Activated T-cell treated with anti-CD3 and anti-CD28 coated beads, Interleukin-2, amount 50 U/mL, for 72 hours (primary cell): ENCODE data around the gene TOM1L2. TPM values are rescaled to one million over a fixed set of nuclear protein-coding genes. Genes with fewer than 3 reads are reported as not detected.
"Not testable (repeated sequence)": the region's sequence is repeated elsewhere in the genome, so short reads cannot be mapped to it uniquely, and the experiment has no call there.

Experiments used
- ATAC-seq, 2 donors: fragments of 150-1000 bp; cut with Tn5 transposase; replicated peaks in 1 of 2; 2 replicates each; pipeline ENCODE4 v1.10.0; 2021; ENCODE audit warnings: moderate library complexity in 2 of 2, mild to moderate bottlenecking in 1 of 2
- DNase-seq, 2 donors: peaks; one replicate each; pipeline ENCODE4 v3.0.0; 2021 to 2022; ENCODE audit warnings: mixed read lengths in 1 of 2
- H3K27ac Mint-ChIP-seq: one replicate; pipeline ENCODE4 v1.8.0; 2022; ENCODE audit warnings: mild to moderate bottlenecking, moderate library complexity, mixed read lengths
- H3K27me3 Mint-ChIP-seq: one replicate; pipeline ENCODE4 v1.8.0; 2022; ENCODE audit warnings: low read depth, mixed read lengths
- H3K36me3 Mint-ChIP-seq, 2 donors: one replicate each; pipeline ENCODE4 v1.8.0; 2022; ENCODE audit warnings: mixed read lengths in 2 of 2, mild to moderate bottlenecking in 1 of 2; ENCODE audit not compliant: insufficient read depth in 2 of 2
- H3K4me1 Mint-ChIP-seq: one replicate; pipeline ENCODE4 v1.8.0; 2022; ENCODE audit warnings: low read depth, mixed read lengths
- H3K4me3 Mint-ChIP-seq, 2 donors: one replicate each; pipeline ENCODE4 v1.8.0; 2022; ENCODE audit warnings: mild to moderate bottlenecking in 2 of 2, mixed read lengths in 2 of 2, moderate library complexity in 2 of 2
- H3K9me3 Mint-ChIP-seq, 2 donors: one replicate each; pipeline ENCODE4 v1.8.0; 2022; ENCODE audit warnings: mixed read lengths in 2 of 2
- total RNA-seq, 2 donors: library from RNA; stranded (reverse); gene quantifications; one replicate each; pipeline ENCODE4 v1.2.3, GENCODE V29; 2022

TOM1L2 gene
- total RNA-seq, 2 donors from 2014 or later = 23.7 to 26.9 TPM

GRCh38 chr17:17942846-17943245, 29.4 kb downstream of the TOM1L2 start:
- Mint-ChIP-seq H3K4me3 (no peak overlapping the region), H3K9me3 (no peaks in the 10 kb centered on the region), H3K27ac (no peak overlapping the region), H3K4me1 (peaks cover 31% of the 10 kb centered on the region), H3K36me3 (no peaks in the 10 kb centered on the region), H3K27me3 (no peaks in the 10 kb centered on the region)
- DNase-seq (no peak), ATAC-seq (no peak)

- Mint-ChIP-seq H3K9me3 (no peaks in the 10 kb centered on the region), H3K4me1 (peaks cover 26% of the 10 kb centered on the region), H3K27ac (no peak overlapping the region), H3K27me3 (no peaks in the 10 kb centered on the region), H3K4me3 (no peak overlapping the region), H3K36me3 (no peaks in the 10 kb centered on the region)
- ATAC-seq (no peak), DNase-seq (no peak)
Observed at GRCh38 chr17:17941015-17941414, 31.2 kb downstream of the TOM1L2 start.

- H3K27ac Mint-ChIP-seq = no peak overlapping the region
- H3K36me3 Mint-ChIP-seq = no peaks in the 10 kb centered on the region
- no peak overlapping the region for H3K4me3 Mint-ChIP-seq
- no peaks in the 10 kb centered on the region for H3K27me3 Mint-ChIP-seq
- H3K4me1 Mint-ChIP-seq = peaks cover 32% of the 10 kb centered on the region
- no peaks in the 10 kb centered on the region for H3K9me3 Mint-ChIP-seq
- ATAC-seq (no peak), DNase-seq (no peak)
Observed at GRCh38 chr17:17940441-17940911, 31.7 kb downstream of the TOM1L2 start.

- not testable (repeated sequence) for H3K9me3 Mint-ChIP-seq, H3K36me3 Mint-ChIP-seq, H3K4me3 Mint-ChIP-seq, H3K27me3 Mint-ChIP-seq, ATAC-seq, DNase-seq, H3K27ac Mint-ChIP-seq
- peaks cover 37% of the 10 kb centered on the region for H3K4me1 Mint-ChIP-seq
Observed at GRCh38 chr17:17939941-17940340, 32.3 kb downstream of the TOM1L2 start.

GRCh38 chr17:17938388-17939107, 33.7 kb downstream of the TOM1L2 start:
- peaks cover 47% of the 10 kb centered on the region for H3K4me1 Mint-ChIP-seq

GRCh38 chr17:17937958-17938357, 34.2 kb downstream of the TOM1L2 start:
- peaks cover 46% of the 10 kb centered on the region for H3K4me1 Mint-ChIP-seq
- no peak for DNase-seq
- no peak for ATAC-seq
- H3K27me3 Mint-ChIP-seq = no peaks in the 10 kb centered on the region
- H3K36me3 Mint-ChIP-seq = no peaks in the 10 kb centered on the region
- H3K9me3 Mint-ChIP-seq = no peaks in the 10 kb centered on the region
- no peak overlapping the region for H3K4me3 Mint-ChIP-seq
- H3K27ac Mint-ChIP-seq = no peak overlapping the region

More at GRCh38 chr17:17938388-17939107, 33.7 kb downstream of the TOM1L2 start:
- ATAC-seq (no peak), DNase-seq (no peak)
- H3K4me3 Mint-ChIP-seq = no peak overlapping the region
- no peaks in the 10 kb centered on the region for H3K9me3 Mint-ChIP-seq
- H3K36me3 Mint-ChIP-seq = no peaks in the 10 kb centered on the region
- H3K27me3 Mint-ChIP-seq = no peaks in the 10 kb centered on the region
- H3K27ac Mint-ChIP-seq = no peak overlapping the region

GRCh38 chr17:17937201-17937853, 34.9 kb downstream of the TOM1L2 start:
- no peaks in the 10 kb centered on the region for H3K27me3 Mint-ChIP-seq
- no peaks in the 10 kb centered on the region for H3K36me3 Mint-ChIP-seq
- no peaks in the 10 kb centered on the region for H3K9me3 Mint-ChIP-seq

GRCh38 chr17:17935321-17936271, 36.6 kb downstream of the TOM1L2 start:
- Mint-ChIP-seq H3K27me3 (no peaks in the 10 kb centered on the region), H3K36me3 (no peaks in the 10 kb centered on the region), H3K4me3 (no peak overlapping the region), H3K27ac (no peak overlapping the region), H3K4me1 (peaks cover 39% of the 10 kb centered on the region), H3K9me3 (no peaks in the 10 kb centered on the region)
- DNase-seq (no peak), ATAC-seq (peak in 1 of 2 donors; percentile 28)

More at GRCh38 chr17:17937201-17937853, 34.9 kb downstream of the TOM1L2 start:
- DNase-seq (no peak), ATAC-seq (no peak)
- peaks cover 44% of the 10 kb centered on the region for H3K4me1 Mint-ChIP-seq
- H3K4me3 Mint-ChIP-seq = no peak overlapping the region
- H3K27ac Mint-ChIP-seq = no peak overlapping the region

- ATAC-seq (no peak), DNase-seq (no peak)
- no peaks in the 10 kb centered on the region for H3K36me3 Mint-ChIP-seq
- H3K4me3 Mint-ChIP-seq = no peak overlapping the region
- no peaks in the 10 kb centered on the region for H3K27me3 Mint-ChIP-seq
- peaks cover 39% of the 10 kb centered on the region for H3K4me1 Mint-ChIP-seq
- no peaks in the 10 kb centered on the region for H3K9me3 Mint-ChIP-seq
- no peak overlapping the region for H3K27ac Mint-ChIP-seq
Observed at GRCh38 chr17:17934806-17935205, 37.4 kb downstream of the TOM1L2 start.

GRCh38 chr17:17934214-17934613, 38.0 kb downstream of the TOM1L2 start:
- ATAC-seq (no peak), DNase-seq (no peak)
- peaks cover 35% of the 10 kb centered on the region for H3K4me1 Mint-ChIP-seq
- no peak overlapping the region for H3K4me3 Mint-ChIP-seq
- no peaks in the 10 kb centered on the region for H3K36me3 Mint-ChIP-seq
- H3K9me3 Mint-ChIP-seq = no peaks in the 10 kb centered on the region
- no peak overlapping the region for H3K27ac Mint-ChIP-seq
- no peaks in the 10 kb centered on the region for H3K27me3 Mint-ChIP-seq

- DNase-seq = no peak
- ATAC-seq = peak; percentile 31 to 50
- Mint-ChIP-seq H3K4me1 (peaks cover 32% of the 10 kb centered on the region), H3K27ac (no peak overlapping the region), H3K36me3 (no peaks in the 10 kb centered on the region), H3K27me3 (no peaks in the 10 kb centered on the region), H3K4me3 (no peak overlapping the region), H3K9me3 (no peaks in the 10 kb centered on the region)
Observed at GRCh38 chr17:17933775-17934174, 38.4 kb downstream of the TOM1L2 start.

- ATAC-seq = no peak
- H3K36me3 Mint-ChIP-seq = no peaks in the 10 kb centered on the region
- H3K27me3 Mint-ChIP-seq = no peaks in the 10 kb centered on the region
- DNase-seq = no peak
- no peak overlapping the region for H3K27ac Mint-ChIP-seq
- H3K9me3 Mint-ChIP-seq = no peaks in the 10 kb centered on the region
- peaks cover 38% of the 10 kb centered on the region for H3K4me1 Mint-ChIP-seq
- no peak overlapping the region for H3K4me3 Mint-ChIP-seq
Observed at GRCh38 chr17:17931159-17931558, 41.0 kb downstream of the TOM1L2 start.

GRCh38 chr17:17930674-17931073, 41.5 kb downstream of the TOM1L2 start:
- no peak for ATAC-seq
- H3K27ac Mint-ChIP-seq = no peak overlapping the region
- H3K36me3 Mint-ChIP-seq = no peaks in the 10 kb centered on the region
- no peaks in the 10 kb centered on the region for H3K9me3 Mint-ChIP-seq
- no peak for DNase-seq
- H3K4me1 Mint-ChIP-seq = peaks cover 35% of the 10 kb centered on the region
- no peak overlapping the region for H3K4me3 Mint-ChIP-seq
- H3K27me3 Mint-ChIP-seq = no peaks in the 10 kb centered on the region
